HG03280 (cell line): ENCODE measurements around the gene VNN1.
A peak's percentile ranks its signal among the peaks of the same experiment; 100 is the strongest.

Source experiments
- ATAC-seq: cut with Tn5 transposase; IDR thresholded peaks from one replicate; pipeline ENCODE4 v1.9.1; 2021; ENCODE audit warnings: mild to moderate bottlenecking, moderate library complexity; ENCODE audit not compliant: unreplicated experiment

The VNN1 gene, protein sequence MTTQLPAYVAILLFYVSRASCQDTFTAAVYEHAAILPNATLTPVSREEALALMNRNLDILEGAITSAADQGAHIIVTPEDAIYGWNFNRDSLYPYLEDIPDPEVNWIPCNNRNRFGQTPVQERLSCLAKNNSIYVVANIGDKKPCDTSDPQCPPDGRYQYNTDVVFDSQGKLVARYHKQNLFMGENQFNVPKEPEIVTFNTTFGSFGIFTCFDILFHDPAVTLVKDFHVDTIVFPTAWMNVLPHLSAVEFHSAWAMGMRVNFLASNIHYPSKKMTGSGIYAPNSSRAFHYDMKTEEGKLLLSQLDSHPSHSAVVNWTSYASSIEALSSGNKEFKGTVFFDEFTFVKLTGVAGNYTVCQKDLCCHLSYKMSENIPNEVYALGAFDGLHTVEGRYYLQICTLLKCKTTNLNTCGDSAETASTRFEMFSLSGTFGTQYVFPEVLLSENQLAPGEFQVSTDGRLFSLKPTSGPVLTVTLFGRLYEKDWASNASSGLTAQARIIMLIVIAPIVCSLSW

GRCh38 chr6:132713352-132714134 lies at the start of gene VNN1:
Gene VNN1 (minus strand): TSS chr6:132714055. CDS start chr6:132714035, 20 bp downstream.
- ATAC-seq = no peak

- ATAC-seq = peak; percentile 93
Measured at GRCh38 chr6:132763269-132763668, 49.4 kb upstream of the VNN1 start.

- no peak for ATAC-seq
Measured at GRCh38 chr6:132760256-132760655, 46.4 kb upstream of the VNN1 start.

- no peak for ATAC-seq
Measured at GRCh38 chr6:132758689-132759088, 44.8 kb upstream of the VNN1 start.

GRCh38 chr6:132752255-132752654 lies 38.4 kb upstream of the VNN1 start:
- ATAC-seq = no peak

GRCh38 chr6:132751828-132752227 lies 38.0 kb upstream of the VNN1 start:
- ATAC-seq = no peak

GRCh38 chr6:132751306-132751705 lies 37.5 kb upstream of the VNN1 start:
- peak; percentile 18 for ATAC-seq

DNA sequence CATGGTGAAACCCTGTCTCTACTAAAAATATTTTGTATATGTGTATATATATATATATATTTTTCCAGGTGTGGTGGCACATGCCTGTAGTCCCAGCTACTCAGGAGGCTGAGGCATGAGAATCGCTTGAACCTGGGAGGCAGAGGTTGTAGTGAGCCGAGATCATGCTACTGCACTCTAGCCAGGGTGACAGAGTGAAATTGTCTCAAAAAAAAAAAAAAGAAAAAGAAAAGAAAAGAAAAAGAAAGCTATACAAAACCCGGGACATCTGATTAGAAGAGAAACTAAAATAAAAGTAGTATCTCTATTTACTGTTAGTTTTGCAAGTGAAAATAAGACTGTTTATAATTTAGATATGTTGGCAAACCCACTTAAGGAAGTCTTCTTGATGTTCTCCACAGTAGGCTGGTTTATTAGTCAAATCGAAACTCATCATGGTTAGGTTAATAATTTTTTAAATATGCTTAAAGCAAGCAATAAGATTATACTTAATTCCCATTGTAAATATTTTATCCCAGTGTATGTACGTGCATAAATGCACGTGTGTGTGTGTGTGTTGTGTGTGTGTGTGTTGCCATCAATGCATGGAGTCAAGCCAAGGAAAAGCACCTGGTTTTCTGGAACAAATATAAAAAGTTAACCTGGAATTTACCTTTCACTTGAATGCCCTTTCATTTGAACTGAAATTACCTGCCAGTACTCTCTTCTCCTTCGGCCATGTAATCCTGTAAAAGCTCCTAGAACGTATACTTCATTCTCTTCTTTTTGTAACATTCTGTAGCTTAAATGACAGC lies 36.8 kb upstream of the VNN1 start:
- ATAC-seq = peak; percentile 58

DNA sequence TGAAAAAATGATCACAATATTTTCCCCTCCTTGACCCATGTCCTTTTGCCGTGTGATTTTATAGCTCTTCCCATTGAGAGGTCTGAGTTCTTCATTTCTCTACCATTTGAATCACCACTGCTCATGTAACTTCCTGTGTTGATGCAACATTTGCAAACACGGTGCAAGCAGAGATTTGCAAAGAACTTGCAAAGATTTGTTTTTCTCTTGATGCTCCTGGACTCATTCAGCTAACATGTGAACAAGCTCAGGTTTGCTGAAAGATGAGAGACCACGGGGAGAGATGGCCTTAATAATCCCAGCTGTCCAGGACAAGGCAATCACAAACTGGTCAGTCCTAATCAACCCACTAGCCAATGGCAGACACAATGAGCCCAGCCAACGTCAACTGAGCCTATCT lies 35.3 kb upstream of the VNN1 start:
- ATAC-seq = no peak

DNA sequence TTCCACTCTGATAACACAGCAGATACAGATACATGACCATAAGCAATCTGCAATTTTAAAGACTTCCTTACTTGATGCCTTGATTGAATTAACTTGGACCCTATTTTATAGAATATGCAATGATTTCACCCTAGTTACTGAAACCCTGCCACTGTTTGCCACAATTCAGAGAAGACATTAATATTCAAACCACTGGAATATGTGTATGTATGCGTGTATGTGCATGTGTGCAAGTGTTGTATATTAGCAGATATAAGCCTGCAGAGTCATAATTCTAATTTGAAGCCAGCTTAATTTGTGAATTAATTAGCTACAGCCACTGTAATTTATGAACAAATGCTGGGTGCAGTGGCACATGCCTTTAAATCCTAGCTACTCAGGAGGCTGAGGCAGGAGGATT lies 34.6 kb upstream of the VNN1 start:
- no peak for ATAC-seq

GRCh38 chr6:132746048-132746447 lies 32.2 kb upstream of the VNN1 start:
- ATAC-seq = no peak

DNA sequence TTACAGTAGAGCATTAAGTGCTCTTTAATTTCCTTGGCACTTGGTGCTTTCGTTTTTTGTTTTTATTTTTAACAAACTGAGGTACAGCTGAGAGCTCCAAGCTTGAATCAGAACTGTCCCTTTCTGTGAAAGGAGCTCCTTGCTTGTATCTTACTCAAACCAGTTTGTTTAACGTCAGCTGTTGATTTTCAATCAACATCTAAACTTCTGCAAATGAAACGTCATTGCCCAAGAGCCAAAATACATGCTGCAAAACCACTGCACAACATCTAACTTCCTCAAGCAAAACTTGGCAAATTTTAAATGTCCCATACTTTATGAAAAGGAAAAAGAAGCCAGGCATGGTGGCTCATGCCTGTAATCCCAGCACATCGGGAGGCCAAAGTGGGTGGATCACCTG lies 28.6 kb upstream of the VNN1 start:
- no peak for ATAC-seq

- no peak for ATAC-seq
Measured at GRCh38 chr6:132741281-132741680, 27.4 kb upstream of the VNN1 start.

GRCh38 chr6:132736239-132736638 lies 22.4 kb upstream of the VNN1 start:
- no peak for ATAC-seq

GRCh38 chr6:132734694-132735236 lies 20.9 kb upstream of the VNN1 start:
- ATAC-seq = no peak

DNA sequence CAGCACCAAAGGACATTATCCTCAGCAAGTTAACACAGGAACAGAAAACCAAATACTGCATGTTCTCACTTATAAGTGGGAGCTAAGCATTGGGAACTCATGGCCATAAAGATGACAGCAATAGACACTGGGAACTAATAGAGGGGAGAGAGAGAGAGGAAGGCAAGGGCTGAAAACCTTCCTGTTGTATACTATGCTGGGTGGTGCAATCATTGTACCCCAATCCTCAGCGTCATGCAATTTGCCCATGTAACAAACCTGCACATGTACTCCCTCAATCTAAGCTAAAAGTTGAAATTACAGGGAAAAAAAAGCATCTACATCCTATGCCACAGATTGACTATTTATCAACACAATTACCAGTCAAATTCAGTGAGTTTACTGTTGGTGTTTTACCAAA lies 20.0 kb upstream of the VNN1 start:
- ATAC-seq = no peak

DNA sequence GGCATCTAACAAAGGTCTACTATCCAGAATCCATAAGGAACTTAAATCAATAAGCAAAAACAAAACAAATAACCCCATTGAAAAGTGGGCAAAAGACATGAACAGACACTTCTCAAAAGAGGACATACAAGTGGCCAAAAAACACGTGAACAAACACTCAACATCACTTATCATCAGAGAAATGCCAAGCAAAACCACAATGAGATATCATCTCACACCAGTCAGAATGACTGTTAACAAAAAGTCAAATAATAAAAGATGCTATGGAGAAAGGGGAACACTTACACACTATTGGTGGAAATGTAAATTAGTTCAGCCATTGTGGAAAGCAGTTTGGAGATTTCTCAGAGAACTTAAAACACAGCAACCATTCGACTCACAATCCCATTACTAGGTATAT lies 19.4 kb upstream of the VNN1 start:
- no peak for ATAC-seq

GRCh38 chr6:132731086-132731485 lies 17.2 kb upstream of the VNN1 start:
- no peak for ATAC-seq

DNA sequence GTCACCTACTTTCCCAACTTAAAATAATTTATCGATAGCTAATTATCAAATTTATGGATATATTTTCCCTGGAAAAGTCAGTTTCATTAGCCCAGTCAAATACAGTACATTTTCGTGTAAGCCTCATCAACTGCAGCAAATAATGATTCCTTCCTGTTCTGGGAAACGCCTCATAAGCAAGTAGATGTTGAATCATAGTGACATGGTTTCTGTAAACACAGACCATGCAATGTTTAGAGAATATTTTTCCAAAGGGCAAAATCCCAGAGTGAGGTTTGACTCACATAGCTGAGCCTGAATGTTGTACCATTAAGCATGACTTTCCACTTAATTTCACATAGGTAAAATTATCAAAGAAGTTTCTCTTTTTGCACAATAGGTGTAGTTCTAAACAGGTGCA lies 16.7 kb upstream of the VNN1 start:
- no peak for ATAC-seq

- ATAC-seq = no peak
Measured at GRCh38 chr6:132728616-132729015, 14.8 kb upstream of the VNN1 start.

GRCh38 chr6:132726608-132726975 lies 12.7 kb upstream of the VNN1 start:
- ATAC-seq = no peak
